Measurements from ENCODE around the gene CD37. TPM values are rescaled to one million over a fixed set of nuclear protein-coding genes. Genes with fewer than 3 reads are reported as not detected.

Gene CD37
- polyA plus RNA-seq, 1 of the 3 experiments (the other 2 are of a cell fraction) = not detected

DNA sequence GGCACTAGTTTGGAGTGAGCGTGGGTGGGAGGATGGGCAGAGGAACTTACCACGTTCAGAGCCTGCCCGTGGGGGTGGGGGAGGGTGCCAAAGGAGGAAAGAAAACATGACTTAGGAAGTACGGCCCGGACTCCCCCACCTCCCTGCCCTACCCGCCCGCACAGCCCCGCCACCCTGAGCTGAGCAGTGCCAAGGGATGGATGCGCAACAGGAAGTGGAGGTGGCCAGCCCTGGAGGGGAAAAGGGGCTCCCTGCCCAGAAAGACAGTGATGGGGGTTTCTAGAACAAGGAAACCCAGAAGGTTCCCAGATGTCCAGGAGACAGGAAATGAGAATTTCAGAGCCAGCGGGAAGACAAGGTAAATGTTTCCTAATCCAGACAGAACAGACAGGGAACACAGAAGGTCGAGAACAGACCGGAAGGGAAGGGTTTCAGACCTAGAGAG is 20.7 kb downstream of the CD37 start (continued):
- TF ChIP-seq TEAD4 (IDR thresholded peaks at IDR 0.05; ENCODE audit: borderline replicate concordance, insufficient read depth) = no peak
- no peak for TF ChIP-seq MEF2A (IDR thresholded peaks at IDR 0.05; ENCODE audit: borderline replicate concordance, low read depth)
- no peak for TF ChIP-seq EP300 (IDR thresholded peaks at IDR 0.05; ENCODE audit: borderline replicate concordance in 1 of 2, low read depth in 1 of 2, low read length in 1 of 2)
- no peak for TF ChIP-seq POLR2AphosphoS5 (IDR thresholded peaks at IDR 0.05; ENCODE audit: low read depth, low read length)
- no peak for TF ChIP-seq MXI1 (IDR thresholded peaks at IDR 0.05; ENCODE audit: low read depth, low read length)
- TF ChIP-seq, protein P1, sequence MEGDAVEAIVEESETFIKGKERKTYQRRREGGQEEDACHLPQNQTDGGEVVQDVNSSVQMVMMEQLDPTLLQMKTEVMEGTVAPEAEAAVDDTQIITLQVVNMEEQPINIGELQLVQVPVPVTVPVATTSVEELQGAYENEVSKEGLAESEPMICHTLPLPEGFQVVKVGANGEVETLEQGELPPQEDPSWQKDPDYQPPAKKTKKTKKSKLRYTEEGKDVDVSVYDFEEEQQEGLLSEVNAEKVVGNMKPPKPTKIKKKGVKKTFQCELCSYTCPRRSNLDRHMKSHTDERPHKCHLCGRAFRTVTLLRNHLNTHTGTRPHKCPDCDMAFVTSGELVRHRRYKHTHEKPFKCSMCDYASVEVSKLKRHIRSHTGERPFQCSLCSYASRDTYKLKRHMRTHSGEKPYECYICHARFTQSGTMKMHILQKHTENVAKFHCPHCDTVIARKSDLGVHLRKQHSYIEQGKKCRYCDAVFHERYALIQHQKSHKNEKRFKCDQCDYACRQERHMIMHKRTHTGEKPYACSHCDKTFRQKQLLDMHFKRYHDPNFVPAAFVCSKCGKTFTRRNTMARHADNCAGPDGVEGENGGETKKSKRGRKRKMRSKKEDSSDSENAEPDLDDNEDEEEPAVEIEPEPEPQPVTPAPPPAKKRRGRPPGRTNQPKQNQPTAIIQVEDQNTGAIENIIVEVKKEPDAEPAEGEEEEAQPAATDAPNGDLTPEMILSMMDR (IDR thresholded peaks at IDR 0.05) = no peak
- no peak for TF ChIP-seq FOXM1 (IDR thresholded peaks at IDR 0.05; ENCODE audit: low read depth)

GRCh38 chr19:49356382-49356781 is 21.2 kb downstream of the CD37 start:
- H3K79me2 ChIP-seq (ENCODE audit: insufficient read depth) = peaks cover 24% of the 10 kb centered on the region; the same call in 1 of the 2 replicates
- ChIA-PET CTCF (no interaction called here), POLR2A (no interaction called here)
- TF ChIP-seq, protein P2, sequence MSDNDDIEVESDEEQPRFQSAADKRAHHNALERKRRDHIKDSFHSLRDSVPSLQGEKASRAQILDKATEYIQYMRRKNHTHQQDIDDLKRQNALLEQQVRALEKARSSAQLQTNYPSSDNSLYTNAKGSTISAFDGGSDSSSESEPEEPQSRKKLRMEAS (IDR thresholded peaks at IDR 0.05; ENCODE audit: low read depth) = no peak
- TF ChIP-seq, protein P3, sequence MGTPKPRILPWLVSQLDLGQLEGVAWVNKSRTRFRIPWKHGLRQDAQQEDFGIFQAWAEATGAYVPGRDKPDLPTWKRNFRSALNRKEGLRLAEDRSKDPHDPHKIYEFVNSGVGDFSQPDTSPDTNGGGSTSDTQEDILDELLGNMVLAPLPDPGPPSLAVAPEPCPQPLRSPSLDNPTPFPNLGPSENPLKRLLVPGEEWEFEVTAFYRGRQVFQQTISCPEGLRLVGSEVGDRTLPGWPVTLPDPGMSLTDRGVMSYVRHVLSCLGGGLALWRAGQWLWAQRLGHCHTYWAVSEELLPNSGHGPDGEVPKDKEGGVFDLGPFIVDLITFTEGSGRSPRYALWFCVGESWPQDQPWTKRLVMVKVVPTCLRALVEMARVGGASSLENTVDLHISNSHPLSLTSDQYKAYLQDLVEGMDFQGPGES (IDR thresholded peaks at IDR 0.05; ENCODE audit: low read depth, low read length) = no peak
- no peak for TF ChIP-seq RCOR1 (IDR thresholded peaks at IDR 0.05; ENCODE audit: low read length)
- TF ChIP-seq FOSL2 (IDR thresholded peaks at IDR 0.05; ENCODE audit: borderline replicate concordance, low read depth) = no peak
- no peak for TF ChIP-seq USF1 (IDR thresholded peaks at IDR 0.05; ENCODE audit: borderline replicate concordance, low read depth)
- TF ChIP-seq CHD2 (IDR thresholded peaks at IDR 0.05; ENCODE audit: low read length, partially characterized antibody) = no peak
- no peak for TF ChIP-seq NRF1 (IDR thresholded peaks at IDR 0.05; ENCODE audit: low read depth, low read length)
- TF ChIP-seq, protein P4, sequence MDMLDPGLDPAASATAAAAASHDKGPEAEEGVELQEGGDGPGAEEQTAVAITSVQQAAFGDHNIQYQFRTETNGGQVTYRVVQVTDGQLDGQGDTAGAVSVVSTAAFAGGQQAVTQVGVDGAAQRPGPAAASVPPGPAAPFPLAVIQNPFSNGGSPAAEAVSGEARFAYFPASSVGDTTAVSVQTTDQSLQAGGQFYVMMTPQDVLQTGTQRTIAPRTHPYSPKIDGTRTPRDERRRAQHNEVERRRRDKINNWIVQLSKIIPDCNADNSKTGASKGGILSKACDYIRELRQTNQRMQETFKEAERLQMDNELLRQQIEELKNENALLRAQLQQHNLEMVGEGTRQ (IDR thresholded peaks at IDR 0.05; ENCODE audit: borderline replicate concordance, low read depth, low read length) = no peak
- TF ChIP-seq TEAD4 (IDR thresholded peaks at IDR 0.05; ENCODE audit: borderline replicate concordance, insufficient read depth) = no peak
- no peak for TF ChIP-seq SIN3A (IDR thresholded peaks at IDR 0.05; ENCODE audit: borderline replicate concordance, low read depth, low read length)
- TF ChIP-seq MXI1 (IDR thresholded peaks at IDR 0.05; ENCODE audit: low read depth, low read length) = no peak
- no peak for TF ChIP-seq POLR2AphosphoS5 (IDR thresholded peaks at IDR 0.05; ENCODE audit: low read depth, low read length)
- TF ChIP-seq NFIC (IDR thresholded peaks at IDR 0.05; ENCODE audit: borderline replicate concordance) = no peak
- no peak for TF ChIP-seq TAF1 (IDR thresholded peaks at IDR 0.05; ENCODE audit: borderline replicate concordance, low read depth, low read length)
- no peak for TF ChIP-seq RXRA (IDR thresholded peaks at IDR 0.05; ENCODE audit: borderline replicate concordance, low read depth)
- TF ChIP-seq FOXM1 (IDR thresholded peaks at IDR 0.05; ENCODE audit: low read depth) = no peak
- 95% methylated on average over 7 of the region's 7 CpGs for WGBS (ENCODE audit: low lambda C conversion rate)
- H3K27ac ChIP-seq (ENCODE audit: low read depth in 2 of 2, low read length in 1 of 2) = no peak overlapping the region
- no peak overlapping the region for H3K4me2 ChIP-seq
- H2AFZ ChIP-seq (ENCODE audit: low read depth) = no peak overlapping the region
- H3K27me3 ChIP-seq (ENCODE audit: insufficient read depth) = no peaks in the 10 kb centered on the region
- no peak overlapping the region for H3K9ac ChIP-seq
- no peak for DNase-seq
- no peaks in the 10 kb centered on the region for H4K20me1 ChIP-seq (ENCODE audit: insufficient read depth)
- H3K9me2 ChIP-seq = no peaks in the 10 kb centered on the region
- no peaks in the 10 kb centered on the region for H3F3A ChIP-seq (replicated peaks; ENCODE audit: insufficient read depth)
- no peak overlapping the region for H3K4me3 ChIP-seq (ENCODE audit: low read depth in 2 of 2, low read length in 1 of 2)
- no peaks in the 10 kb centered on the region for H3K9me3 ChIP-seq
- H3K36me3 ChIP-seq (replicated peaks in 1 of 2; ENCODE audit: control insufficient read depth in 1 of 2, insufficient read depth in 2 of 2, low read length in 1 of 2) = peaks cover 4 to 55% of the 10 kb centered on the region in 2 experiments
- no peaks in the 10 kb centered on the region; a peak in 1 of 4 replicates for H3K4me1 ChIP-seq (ENCODE audit: control insufficient read depth in 1 of 2, insufficient read depth in 2 of 2, low read depth in 1 of 2, low read length in 1 of 2)

All from SK-N-SH (cell line).